ENCODE measurements around the gene TFPT.
"Not testable (repeated sequence)": the region's sequence is repeated elsewhere in the genome, so short reads cannot be mapped to it uniquely, and the experiment has no call there.

Gene TFPT

GRCh38 chr19:54106716-54107115 lies 8.7 kb downstream of the TFPT start:
- in situ Hi-C loops (cut with MboI; ENCODE audit: low sequenced_read_pairs, unreplicated experiment), result no loop called here
- DNase-seq (ENCODE audit: low spot score), result no peak
- TF ChIP-seq, protein P1, sequence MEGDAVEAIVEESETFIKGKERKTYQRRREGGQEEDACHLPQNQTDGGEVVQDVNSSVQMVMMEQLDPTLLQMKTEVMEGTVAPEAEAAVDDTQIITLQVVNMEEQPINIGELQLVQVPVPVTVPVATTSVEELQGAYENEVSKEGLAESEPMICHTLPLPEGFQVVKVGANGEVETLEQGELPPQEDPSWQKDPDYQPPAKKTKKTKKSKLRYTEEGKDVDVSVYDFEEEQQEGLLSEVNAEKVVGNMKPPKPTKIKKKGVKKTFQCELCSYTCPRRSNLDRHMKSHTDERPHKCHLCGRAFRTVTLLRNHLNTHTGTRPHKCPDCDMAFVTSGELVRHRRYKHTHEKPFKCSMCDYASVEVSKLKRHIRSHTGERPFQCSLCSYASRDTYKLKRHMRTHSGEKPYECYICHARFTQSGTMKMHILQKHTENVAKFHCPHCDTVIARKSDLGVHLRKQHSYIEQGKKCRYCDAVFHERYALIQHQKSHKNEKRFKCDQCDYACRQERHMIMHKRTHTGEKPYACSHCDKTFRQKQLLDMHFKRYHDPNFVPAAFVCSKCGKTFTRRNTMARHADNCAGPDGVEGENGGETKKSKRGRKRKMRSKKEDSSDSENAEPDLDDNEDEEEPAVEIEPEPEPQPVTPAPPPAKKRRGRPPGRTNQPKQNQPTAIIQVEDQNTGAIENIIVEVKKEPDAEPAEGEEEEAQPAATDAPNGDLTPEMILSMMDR (IDR thresholded peaks at IDR 0.05; ENCODE audit: borderline replicate concordance, control extremely low read depth, extremely low read depth, insufficient read depth, missing control alignments), result no peak

DNA sequence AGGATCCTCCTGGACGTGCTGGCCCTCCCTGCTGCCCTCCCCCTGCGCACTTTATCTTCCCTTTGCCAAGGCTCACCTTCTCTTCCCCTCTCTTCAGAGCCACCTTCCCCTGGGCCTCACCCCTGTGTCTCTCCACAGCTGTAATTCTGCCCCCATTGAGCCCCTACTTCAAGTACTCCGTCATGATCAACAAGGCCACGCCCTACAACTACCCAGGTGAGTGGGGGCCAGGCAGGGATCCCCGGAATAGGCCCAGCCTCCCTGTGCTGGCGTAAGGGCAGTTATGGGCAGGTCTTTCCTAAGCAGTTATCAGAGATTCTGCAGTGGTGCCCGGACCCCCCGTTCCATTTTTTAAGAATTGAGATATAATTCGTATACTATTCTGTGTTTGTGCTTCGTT lies 9.7 kb downstream of the TFPT start:
- TF ChIP-seq, protein P1 (IDR thresholded peaks at IDR 0.05; ENCODE audit: borderline replicate concordance, control extremely low read depth, extremely low read depth, insufficient read depth, missing control alignments), result no peak
- in situ Hi-C loops (cut with MboI; ENCODE audit: low sequenced_read_pairs, unreplicated experiment), result no loop called here
- no peak for DNase-seq (ENCODE audit: low spot score)

- TF ChIP-seq, protein P1 (IDR thresholded peaks at IDR 0.05; ENCODE audit: borderline replicate concordance, control extremely low read depth, extremely low read depth, insufficient read depth, missing control alignments), result no peak
- in situ Hi-C loops (cut with MboI; ENCODE audit: low sequenced_read_pairs, unreplicated experiment), result no loop called here
- DNase-seq (ENCODE audit: low spot score), result no peak
These were observed 10.3 kb downstream of the TFPT start for GRCh38 chr19:54104998-54105715.

DNA sequence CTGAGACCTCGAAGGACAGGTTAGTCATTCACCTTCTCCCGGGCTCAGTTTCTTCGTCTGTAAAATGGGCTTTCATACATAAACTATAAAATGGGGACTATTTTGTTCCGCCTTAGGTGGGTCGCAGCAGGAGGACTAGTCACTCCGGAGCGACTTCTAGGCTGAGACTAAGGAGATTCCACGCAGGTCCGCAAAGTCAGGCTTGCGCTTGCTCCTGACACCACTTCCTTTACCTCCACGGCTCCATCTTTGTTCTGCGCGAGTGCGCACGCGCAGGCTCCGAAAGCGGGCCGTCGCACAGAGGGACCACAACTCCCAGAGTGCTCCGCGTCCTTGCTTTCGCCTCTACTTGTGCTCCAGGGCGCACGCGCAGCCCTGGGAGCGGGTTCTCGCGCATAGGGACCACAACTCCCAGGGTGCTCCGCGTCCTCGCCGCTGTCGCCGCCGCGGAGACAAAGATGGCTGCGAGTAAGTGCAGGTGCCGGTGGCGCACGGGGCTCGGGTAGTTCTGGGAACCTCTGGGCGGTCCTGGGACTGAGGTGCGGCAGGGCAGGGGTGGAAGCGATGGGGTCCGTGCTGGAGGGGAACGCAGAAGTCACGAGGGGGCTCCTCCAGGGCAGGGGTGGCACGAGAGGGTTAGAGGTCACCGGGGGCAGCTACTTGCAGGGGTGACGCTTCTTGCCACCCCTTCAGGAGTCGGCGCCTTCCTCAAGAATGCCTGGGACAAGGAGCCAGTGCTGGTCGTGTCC lies 12.9 kb downstream of the TFPT start, which contains the start of gene NDUFA3:
NDUFA3 (plus strand) TSS at position 435 of the 749 bp plus-strand sequence; CDS start at position 459, 24 bp downstream.
- TF ChIP-seq, protein P1 (IDR thresholded peaks at IDR 0.05; ENCODE audit: borderline replicate concordance, control extremely low read depth, extremely low read depth, insufficient read depth, missing control alignments), result no peak
- DNase-seq (ENCODE audit: low spot score), result peak; percentile 100
- in situ Hi-C loops (cut with MboI; ENCODE audit: low sequenced_read_pairs, unreplicated experiment), result no loop called here

- TF ChIP-seq, protein P1 (IDR thresholded peaks at IDR 0.05; ENCODE audit: borderline replicate concordance, control extremely low read depth, extremely low read depth, insufficient read depth, missing control alignments), result no peak
- in situ Hi-C loops (cut with MboI; ENCODE audit: low sequenced_read_pairs, unreplicated experiment), result no loop called here
- no peak for DNase-seq (ENCODE audit: low spot score)
These were observed 14.9 kb downstream of the TFPT start, which contains the start of gene OSCAR for GRCh38 chr19:54100561-54100960. OSCAR (minus strand) TSS chr19:54100803; CDS start chr19:54100792, 11 bp downstream.

DNA sequence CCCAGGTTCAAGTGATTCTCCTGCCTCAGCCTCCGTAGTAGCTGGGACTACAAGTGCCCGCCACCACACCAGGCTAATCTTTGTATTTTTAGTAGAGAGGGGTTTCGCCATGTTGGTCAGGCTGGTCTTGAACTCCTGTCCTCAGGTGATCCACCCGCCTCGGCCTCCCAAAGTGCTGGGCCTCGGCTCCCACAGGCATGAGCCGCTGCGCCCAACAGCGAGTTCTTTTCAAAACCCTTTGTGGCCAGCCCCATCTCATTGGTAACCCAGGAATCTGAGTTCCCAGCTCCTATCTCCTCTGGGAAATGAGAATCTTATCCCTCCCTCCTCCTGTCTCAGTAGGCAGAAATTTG lies 15.6 kb downstream of the TFPT start:
- in situ Hi-C loops (cut with MboI; ENCODE audit: low sequenced_read_pairs, unreplicated experiment); DNase-seq (ENCODE audit: low spot score): not testable (repeated sequence)
